HCT116 (cell line): Measurements from ENCODE around the gene NCOA1. TPM values are rescaled to one million over a fixed set of nuclear protein-coding genes. Genes with fewer than 3 reads are reported as not detected.

Experiments used
- ATAC-seq: fragments of 200-7000 bp; cut with Tn5 transposase; 2 replicates; pipeline ENCODE4 v1.9.1; 2020; ENCODE audit warnings: mild to moderate bottlenecking, moderate library complexity
- BruUV-seq: library from RNA; stranded (reverse); fragments of 400-500 nt; replicated peaks from 2 replicates; lab custom pipeline; 2021; lab: Mats Ljungman, UMichigan
- CTCF ChIA-PET: fragments of 300-600 bp; sonication (Branson Sonifier 250); formaldehyde crosslinking; loops from one replicate; lab custom pipeline; 2021; ENCODE audit warnings: antibody characterized with exemption; lab: Charles Lee
- POLR2A ChIA-PET: fragments of 300-600, 350-600 bp; sonication (Branson Sonifier 250); formaldehyde crosslinking; loops from one replicate; lab custom pipeline; 2021; ENCODE audit warnings: antibody characterized with exemption; lab: Charles Lee
- RAD21 ChIA-PET, 2 experiments: fragments of 300-600 bp; sonication (Branson Sonifier 250); formaldehyde crosslinking; loops; one replicate each; lab custom pipeline; 2023; ENCODE audit warnings: low total read pairs in 2 of 2; ENCODE audit not compliant: uncharacterized antibody in 2 of 2, unreplicated experiment in 2 of 2, low non-redundant PET in 1 of 2; lab: Charles Lee
- DNase-seq: peaks from one replicate; pipeline ENCODE4 v3.0.0-alpha.2; 2010; ENCODE audit warnings: low read depth, low spot score
- H2AFZ ChIP-seq: fragments of 200-600 bp; shearing (Covaris generic), sonication (generic); 2 replicates; pipeline ENCODE4 v1.6.1; 2017; ENCODE audit warnings: low read depth, mixed run types, mixed read lengths, antibody characterized with exemption, low read length; ENCODE audit not compliant: poor library complexity, severe bottlenecking
- H3K27ac ChIP-seq: 2 replicates; pipeline ENCODE4 v1.5.1; 2012; ENCODE audit warnings: low read depth, low read length
- H3K27me3 ChIP-seq: fragments of 200-600 bp; sonication (generic); 2 replicates; pipeline ENCODE4 v1.6.1; 2016; ENCODE audit warnings: mixed run types, low read length, mixed read lengths; ENCODE audit not compliant: insufficient read depth
- H3K36me3 ChIP-seq, 2 experiments: fragments of 200-500 bp in 1 of 2; fragments of 200-600 bp in 1 of 2; sonication (Bioruptor generic) in 1 of 2; sonication (generic) in 1 of 2; 2 replicates each; pipeline versions ENCODE4 v1.5.1 to v1.6.1; 2014 to 2016; ENCODE audit warnings: low read length in 2 of 2, inconsistent platforms in 1 of 2, mixed read lengths in 1 of 2, mixed run types in 1 of 2; ENCODE audit not compliant: insufficient read depth in 2 of 2, control insufficient read depth in 1 of 2
- H3K4me1 ChIP-seq, 2 experiments: fragments of 200-600 bp in 1 of 2; sonication (generic) in 1 of 2; 2 replicates each; pipeline versions ENCODE4 v1.5.1 to v1.6.1; 2012 to 2017; ENCODE audit warnings: low read length in 2 of 2, inconsistent platforms in 1 of 2, mild to moderate bottlenecking in 1 of 2, mixed read lengths in 1 of 2, mixed run types in 1 of 2, moderate library complexity in 1 of 2; ENCODE audit not compliant: insufficient read depth in 2 of 2, control insufficient read depth in 1 of 2
- H3K4me2 ChIP-seq: fragments of 200-600 bp; sonication (generic); 2 replicates; pipeline ENCODE4 v1.6.1; 2017; ENCODE audit warnings: mixed run types, low read length, mixed read lengths
- H3K4me3 ChIP-seq, 2 experiments: fragments of 200-600 bp in 1 of 2; sonication (generic) in 1 of 2; replicated peaks in 1 of 2; 2 replicates each; pipeline ENCODE4 v1.5.1; 2011 to 2016; ENCODE audit warnings: low read length in 2 of 2, control low read depth in 1 of 2, low read depth in 1 of 2, mild to moderate bottlenecking in 1 of 2, mixed read lengths in 1 of 2, mixed run types in 1 of 2
- H3K79me2 ChIP-seq: fragments of 200-600 bp; sonication (generic); 2 replicates; pipeline ENCODE4 v1.6.1; 2017; ENCODE audit warnings: mild to moderate bottlenecking, mixed run types, low read length, moderate library complexity, mixed read lengths; ENCODE audit not compliant: insufficient read depth
- H3K9ac ChIP-seq: fragments of 200-600 bp; sonication (generic); 2 replicates; pipeline ENCODE4 v1.6.1; 2016; ENCODE audit warnings: low read length, mixed read lengths
- H3K9me2 ChIP-seq: fragments of 200-600 bp; sonication (generic), shearing (Covaris generic); 2 replicates; pipeline ENCODE4 v1.6.1; 2017; ENCODE audit warnings: mixed run types, mild to moderate bottlenecking, moderate library complexity; ENCODE audit not compliant: insufficient read depth
- H3K9me3 ChIP-seq, 2 experiments: fragments of 200-500 bp in 1 of 2; fragments of 200-600 bp in 1 of 2; sonication (Bioruptor generic) in 1 of 2; sonication (generic) in 1 of 2; 2 replicates each; pipeline ENCODE4 v1.6.1; 2014 to 2017; ENCODE audit warnings: low read length in 2 of 2, mixed read lengths in 2 of 2, inconsistent platforms in 1 of 2, low read depth in 1 of 2, mild to moderate bottlenecking in 1 of 2, mixed run types in 1 of 2, moderate library complexity in 1 of 2; ENCODE audit not compliant: control insufficient read depth in 1 of 2, insufficient read depth in 1 of 2
- H4K20me1 ChIP-seq: fragments of 200-600 bp; sonication (generic), shearing (Covaris generic); 2 replicates; pipeline ENCODE4 v1.6.1; 2017; ENCODE audit warnings: mixed run types, mild to moderate bottlenecking, moderate library complexity; ENCODE audit not compliant: insufficient read depth
- ATF3 ChIP-seq: IDR thresholded peaks from 2 replicates; pipeline ENCODE4 v1.6.1; 2012
- CBX3 ChIP-seq: IDR thresholded peaks from 2 replicates; pipeline ENCODE4 v1.6.1; 2012; ENCODE audit warnings: low read depth
- CTCF ChIP-seq, 3 experiments: fragments of 200-600 bp in 1 of 3; sonication (generic) in 1 of 3; IDR thresholded peaks in 2 of 3; conservative IDR thresholded peaks in 1 of 3; 2 replicates each; pipeline ENCODE4 v1.5.1; 2012 to 2017; ENCODE audit warnings: low read depth in 2 of 3, low read length in 2 of 3, antibody characterized with exemption in 1 of 3, borderline replicate concordance in 1 of 3, control low read depth in 1 of 3, mild to moderate bottlenecking in 1 of 3, mixed read lengths in 1 of 3, mixed run types in 1 of 3, moderate library complexity in 1 of 3; ENCODE audit not compliant: insufficient read depth in 1 of 3
- FOSL1 ChIP-seq: IDR thresholded peaks from 2 replicates; pipeline ENCODE4 v1.6.1; 2012; ENCODE audit warnings: low read depth
- MAX ChIP-seq: IDR thresholded peaks from 2 replicates; pipeline ENCODE4 v1.6.1; 2012
- POLR2A ChIP-seq: IDR thresholded peaks from 2 replicates; pipeline ENCODE4 v1.7.0; 2011; ENCODE audit warnings: borderline replicate concordance; ENCODE audit not compliant: insufficient read depth, insufficient read length; ENCODE audit errors: extremely low read depth
- SIN3A ChIP-seq: IDR thresholded peaks from 2 replicates; pipeline ENCODE4 v1.6.1; 2012; ENCODE audit warnings: low read depth
- SRF ChIP-seq: IDR thresholded peaks from 2 replicates; pipeline ENCODE4 v1.6.1; 2012; ENCODE audit warnings: low read depth
- TCF7L2 ChIP-seq: IDR thresholded peaks from 2 replicates; pipeline ENCODE4 v1.7.0; 2011; ENCODE audit warnings: borderline replicate concordance, inconsistent platforms; ENCODE audit not compliant: insufficient read depth, insufficient read length; ENCODE audit errors: extremely low read depth
- ZFX ChIP-seq: fragments of 450-650 bp; IDR thresholded peaks from 2 replicates; pipeline ENCODE4 v1.6.1; 2017
- intact Hi-C: fragments of 100-400 bp; cut with micrococcal nuclease; formaldehyde crosslinking; loops from 2 replicates; pipeline ENCODE4 v1.10.0; 2022
- total RNA-seq: library from RNA; stranded (reverse); gene quantifications from one replicate; pipeline ENCODE4 v1.2.1, GENCODE V29; 2021; ENCODE audit not compliant: unreplicated experiment

Gene NCOA1
- total RNA-seq, 1 experiment from 2014 or later = 10.4 TPM

GRCh38 chr2:24492421-24493279, 1.6 kb downstream of the NCOA1 start:
- Histone ChIP-seq H3K36me3 (no peaks in the 10 kb centered on the region), H3K79me2 (no peaks in the 10 kb centered on the region), H2AFZ (no peak overlapping the region), H3K4me3 (peak overlapping the region; percentile 23 to 65; a peak in 2 of 4 replicates), H3K4me1 (peaks cover 8 to 24% of the 10 kb centered on the region in 2 experiments), H3K27ac (no peak overlapping the region), H3K9me2 (no peaks in the 10 kb centered on the region), H3K9me3 (no peaks in the 10 kb centered on the region), H4K20me1 (no peaks in the 10 kb centered on the region), H3K4me2 (peak overlapping the region; percentile 76), H3K27me3 (peaks cover 3% of the 10 kb centered on the region; the same call in 1 of the 2 replicates), H3K9ac (no peak overlapping the region)
- ATAC-seq (no peak), DNase-seq (no peak)
- TF ChIP-seq TCF7L2 = no peak
- no peak for TF ChIP-seq ZFX
- no peak for TF ChIP-seq SRF
- TF ChIP-seq CTCF (IDR thresholded peaks at IDR 0.05 in 2 of 3, conservative IDR thresholded peaks at IDR 0.05 in 1 of 3; ENCODE audit: borderline replicate concordance in 1 of 3, insufficient read depth in 1 of 3, low read depth in 2 of 3, low read length in 2 of 3) = no peak
- no peak for TF ChIP-seq CBX3
- TF ChIP-seq ATF3 = no peak
- TF ChIP-seq SIN3A = no peak
- no peak for TF ChIP-seq FOSL1
- no peak for TF ChIP-seq POLR2A
- no peak for TF ChIP-seq MAX
- intact Hi-C loops = no loop called here
- ChIA-PET CTCF (no interaction called here), POLR2A (no interaction called here), RAD21 (no interaction called here)
- no TSS peak for BruUV-seq
